Stimulated activated CD4-positive, alpha-beta T cell treated with anti-CD3 and anti-CD28 coated beads, Interleukin-4, amount 100 ng/mL, for 4 hours (primary cell): Measurements from ENCODE around the gene TPRN.
"Not testable (repeated sequence)": the region's sequence is repeated elsewhere in the genome, so short reads cannot be mapped to it uniquely, and the experiment has no call there.

Experiments
- DNase-seq, 2 experiments: peaks; one replicate each; pipeline ENCODE4 v3.0.0-alpha.2; 2020

Gene TPRN, protein sequence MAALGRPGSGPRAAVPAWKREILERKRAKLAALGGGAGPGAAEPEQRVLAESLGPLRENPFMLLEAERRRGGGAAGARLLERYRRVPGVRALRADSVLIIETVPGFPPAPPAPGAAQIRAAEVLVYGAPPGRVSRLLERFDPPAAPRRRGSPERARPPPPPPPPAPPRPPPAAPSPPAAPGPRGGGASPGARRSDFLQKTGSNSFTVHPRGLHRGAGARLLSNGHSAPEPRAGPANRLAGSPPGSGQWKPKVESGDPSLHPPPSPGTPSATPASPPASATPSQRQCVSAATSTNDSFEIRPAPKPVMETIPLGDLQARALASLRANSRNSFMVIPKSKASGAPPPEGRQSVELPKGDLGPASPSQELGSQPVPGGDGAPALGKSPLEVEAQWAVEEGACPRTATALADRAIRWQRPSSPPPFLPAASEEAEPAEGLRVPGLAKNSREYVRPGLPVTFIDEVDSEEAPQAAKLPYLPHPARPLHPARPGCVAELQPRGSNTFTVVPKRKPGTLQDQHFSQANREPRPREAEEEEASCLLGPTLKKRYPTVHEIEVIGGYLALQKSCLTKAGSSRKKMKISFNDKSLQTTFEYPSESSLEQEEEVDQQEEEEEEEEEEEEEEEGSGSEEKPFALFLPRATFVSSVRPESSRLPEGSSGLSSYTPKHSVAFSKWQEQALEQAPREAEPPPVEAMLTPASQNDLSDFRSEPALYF

DNA sequence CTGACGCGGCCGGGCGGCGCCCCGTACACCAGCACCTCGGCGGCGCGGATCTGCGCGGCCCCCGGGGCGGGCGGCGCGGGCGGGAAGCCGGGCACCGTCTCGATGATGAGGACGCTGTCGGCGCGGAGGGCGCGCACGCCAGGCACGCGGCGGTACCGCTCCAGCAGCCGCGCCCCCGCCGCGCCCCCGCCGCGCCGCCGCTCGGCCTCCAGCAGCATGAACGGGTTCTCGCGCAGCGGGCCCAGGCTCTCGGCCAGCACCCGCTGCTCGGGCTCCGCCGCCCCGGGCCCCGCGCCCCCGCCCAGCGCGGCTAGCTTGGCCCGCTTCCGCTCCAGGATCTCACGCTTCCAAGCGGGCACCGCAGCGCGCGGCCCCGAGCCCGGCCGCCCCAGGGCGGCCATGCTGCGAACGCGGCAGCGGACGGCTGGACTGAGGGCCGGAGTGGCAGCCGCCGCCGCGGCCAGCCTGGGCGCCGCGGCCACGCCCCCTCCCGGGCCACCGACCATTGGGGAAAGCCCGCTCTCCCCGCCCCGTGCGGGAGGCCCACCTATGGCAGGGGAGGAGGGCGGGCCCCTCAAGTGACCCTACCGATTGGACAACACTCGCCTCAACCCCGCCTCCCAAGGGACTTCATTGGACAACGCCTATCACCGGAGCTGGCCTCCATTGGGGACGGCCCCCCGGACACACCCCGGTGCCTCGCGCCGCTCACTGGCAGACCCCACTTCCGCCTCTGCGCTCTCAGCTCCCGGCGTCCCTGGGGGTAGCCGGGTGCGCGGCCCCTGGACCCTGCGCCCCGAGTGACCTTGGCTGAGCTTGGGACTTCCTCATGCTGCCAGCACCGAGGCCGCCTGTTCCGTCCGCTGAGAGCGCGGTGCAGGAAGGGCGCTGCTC lies at the start of gene TPRN:
TPRN (minus strand) TSS at position 431 of the 894 bp plus-strand sequence; CDS start at position 401, 30 bp downstream.
- peak; percentile 96 to 99 for DNase-seq

GRCh38 chr9:137247916-137248175 lies 47.3 kb upstream of the TPRN start:
- no peak for DNase-seq

DNA sequence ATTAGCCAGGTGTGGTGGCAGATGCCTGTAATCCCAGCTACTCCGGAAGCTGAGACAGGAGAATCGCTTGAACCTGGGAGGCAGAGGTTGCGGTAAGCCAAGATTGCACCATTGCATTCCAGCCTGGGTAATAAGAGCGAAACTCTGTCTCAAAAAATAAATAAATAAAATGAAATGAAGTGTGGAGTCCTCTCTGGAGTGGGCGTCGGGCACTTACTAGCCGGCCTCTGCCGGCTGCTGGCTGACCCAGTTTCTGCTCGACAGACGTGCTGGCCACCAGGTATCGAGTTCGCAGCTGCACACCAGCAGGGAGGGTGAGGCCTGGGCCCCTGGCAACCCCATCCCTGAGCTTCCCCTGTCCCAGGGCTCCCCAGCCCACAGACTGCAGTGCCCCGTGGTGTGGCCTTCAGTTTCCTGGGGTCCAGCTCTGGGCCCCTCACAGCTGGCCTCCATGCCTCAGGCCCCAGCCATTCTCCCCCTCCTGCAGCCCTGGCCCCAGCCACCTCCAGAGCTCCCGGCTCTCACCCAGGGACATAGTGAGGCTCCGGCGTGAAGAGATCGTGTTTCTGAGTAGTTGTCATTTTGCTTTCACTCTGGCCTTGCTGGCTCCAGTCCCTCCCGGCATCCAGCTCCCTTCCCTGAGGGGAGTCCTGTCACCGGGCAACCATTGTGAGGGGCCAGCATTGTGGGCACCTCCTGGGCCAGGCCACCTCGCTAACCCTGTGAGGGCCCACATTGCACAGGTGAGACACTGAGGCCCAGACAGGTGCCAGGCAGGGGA lies 46.8 kb upstream of the TPRN start:
- DNase-seq = no peak

DNA sequence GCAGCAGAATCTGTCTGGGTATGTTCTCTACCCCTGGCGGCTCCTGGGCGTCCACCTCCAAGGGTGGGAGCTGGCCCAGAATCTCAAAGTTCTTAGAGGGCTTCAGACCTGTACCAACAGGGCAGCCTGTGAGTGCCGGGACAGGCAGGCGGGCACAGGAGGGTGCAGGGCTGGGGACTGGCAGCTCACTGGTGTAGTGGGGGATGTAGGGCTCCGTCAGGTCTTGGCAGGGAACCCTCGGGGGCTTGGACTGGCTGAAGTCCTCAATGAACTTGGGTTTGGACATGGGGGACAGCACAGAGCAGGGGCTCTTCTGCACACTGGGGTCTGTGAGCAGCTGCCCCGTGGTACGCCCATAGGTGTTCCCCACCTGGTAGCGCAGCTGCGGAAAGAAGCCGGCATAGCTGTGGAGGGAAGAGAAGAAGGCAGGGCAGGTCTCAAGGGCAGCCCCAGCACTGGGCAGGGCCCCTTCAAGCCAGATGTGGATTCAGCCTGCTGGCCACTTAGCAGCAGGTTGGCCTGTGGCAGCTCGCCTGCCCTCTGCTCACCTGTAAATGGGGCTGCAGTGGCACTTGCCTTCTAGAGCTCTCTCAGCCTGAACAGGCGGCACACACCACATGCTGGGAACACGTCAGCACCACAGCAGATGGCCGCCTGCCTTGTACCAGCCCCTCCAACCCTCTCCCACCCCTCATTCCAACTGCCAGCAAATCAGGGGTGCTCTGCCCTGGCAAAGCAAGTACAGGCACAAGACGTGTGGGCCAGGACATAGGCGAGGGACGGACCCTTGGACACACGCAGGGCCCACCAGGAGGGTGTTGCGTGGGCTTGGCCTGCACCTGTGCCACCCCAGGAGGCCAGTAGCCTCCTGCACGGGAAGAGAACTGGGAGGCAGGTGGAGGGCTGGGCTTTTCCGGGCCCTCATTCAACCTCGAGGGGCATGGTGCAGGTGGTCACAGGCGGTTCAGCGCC lies 45.2 kb upstream of the TPRN start:
- no peak for DNase-seq

- no peak for DNase-seq
These were observed 44.2 kb upstream of the TPRN start for GRCh38 chr9:137244486-137245449.

DNA sequence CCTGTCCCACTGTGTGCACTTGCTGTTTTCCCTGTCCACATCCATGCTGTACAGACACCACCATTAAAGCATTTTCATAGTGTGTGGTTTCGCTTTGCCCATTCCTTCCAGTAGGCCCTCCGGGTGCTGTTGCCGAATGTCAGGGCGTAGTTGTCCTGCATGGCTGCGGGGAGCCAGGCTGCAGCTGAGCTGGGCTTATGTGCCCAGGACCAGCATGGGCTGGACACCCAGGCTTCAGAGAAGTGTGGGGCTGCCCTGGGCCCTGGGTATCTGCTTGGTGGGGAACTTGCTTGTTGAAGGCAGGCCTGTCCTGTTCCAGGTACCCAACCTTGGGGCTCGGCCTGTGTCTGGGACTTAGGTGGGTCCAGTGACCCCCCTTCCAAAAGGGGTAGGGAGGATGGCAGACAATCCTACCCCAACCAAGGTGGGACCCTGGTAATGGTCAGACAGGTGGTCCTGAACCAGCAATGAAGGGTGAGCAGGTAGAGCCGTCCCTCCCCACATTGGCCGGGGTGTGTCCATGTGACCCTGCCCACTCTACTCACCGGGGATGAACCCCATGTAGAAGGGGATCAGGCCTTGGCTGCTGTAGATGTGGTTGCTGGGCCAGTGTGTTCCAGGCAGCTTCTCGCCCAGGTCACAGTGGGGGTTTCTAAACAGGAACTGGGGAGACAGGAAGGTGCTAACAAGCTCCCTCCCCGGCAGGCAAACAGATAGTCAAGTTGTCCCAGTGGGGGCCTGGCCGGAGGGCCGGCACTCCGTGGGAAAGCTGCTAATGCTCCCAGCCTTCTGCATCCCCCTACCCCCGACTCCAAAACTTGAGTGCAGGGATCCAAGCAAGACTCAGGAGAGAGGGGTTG lies 43.3 kb upstream of the TPRN start:
- no peak for DNase-seq

GRCh38 chr9:137243266-137243625 lies 42.7 kb upstream of the TPRN start:
- DNase-seq = not testable (repeated sequence)

GRCh38 chr9:137242269-137243203 lies 42.0 kb upstream of the TPRN start:
- no peak for DNase-seq

DNA sequence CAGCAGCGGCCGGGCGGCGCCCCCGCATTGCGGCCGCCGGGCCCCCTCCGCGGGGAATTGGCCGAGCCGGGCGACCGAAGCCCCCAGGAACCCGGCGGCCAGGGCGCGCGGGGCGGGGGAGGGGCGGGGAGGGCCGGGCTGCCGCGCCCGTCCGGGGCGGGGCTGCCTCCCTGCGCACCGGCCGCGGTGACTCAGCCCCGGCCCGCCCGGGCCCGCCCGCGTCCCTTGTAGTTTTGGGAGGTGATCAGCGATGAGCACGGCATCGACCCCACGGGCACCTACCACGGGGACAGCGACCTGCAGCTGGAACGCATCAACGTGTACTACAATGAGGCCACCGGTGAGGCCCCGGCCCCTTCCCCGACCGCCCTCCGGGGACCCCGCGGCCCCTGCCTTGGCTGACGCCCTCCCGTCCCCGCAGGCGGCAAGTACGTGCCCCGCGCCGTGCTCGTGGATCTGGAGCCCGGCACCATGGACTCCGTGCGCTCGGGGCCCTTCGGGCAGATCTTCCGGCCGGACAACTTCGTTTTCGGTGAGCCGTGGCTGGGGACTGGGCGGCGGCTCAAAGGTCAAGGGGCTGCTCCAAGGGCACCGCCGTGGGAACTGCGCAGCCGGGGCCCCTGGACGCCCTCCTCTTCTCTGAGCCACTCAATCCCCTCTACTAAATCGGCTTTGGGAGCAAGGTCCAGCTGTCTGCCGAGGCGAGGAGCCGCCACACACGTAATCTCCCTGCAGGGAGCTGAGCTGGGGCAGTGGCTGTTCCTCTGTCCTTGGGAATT lies 41.1 kb upstream of the TPRN start:
- DNase-seq = peak; percentile 73 to 77

GRCh38 chr9:137240841-137241489 lies 40.4 kb upstream of the TPRN start, which contains the start of gene TUBB4B:
Gene TUBB4B, plus strand, starts transcription at chr9:137241287. Its CDS starts 74 bp downstream, at chr9:137241361.
- peak; percentile 92 to 99 for DNase-seq

DNA sequence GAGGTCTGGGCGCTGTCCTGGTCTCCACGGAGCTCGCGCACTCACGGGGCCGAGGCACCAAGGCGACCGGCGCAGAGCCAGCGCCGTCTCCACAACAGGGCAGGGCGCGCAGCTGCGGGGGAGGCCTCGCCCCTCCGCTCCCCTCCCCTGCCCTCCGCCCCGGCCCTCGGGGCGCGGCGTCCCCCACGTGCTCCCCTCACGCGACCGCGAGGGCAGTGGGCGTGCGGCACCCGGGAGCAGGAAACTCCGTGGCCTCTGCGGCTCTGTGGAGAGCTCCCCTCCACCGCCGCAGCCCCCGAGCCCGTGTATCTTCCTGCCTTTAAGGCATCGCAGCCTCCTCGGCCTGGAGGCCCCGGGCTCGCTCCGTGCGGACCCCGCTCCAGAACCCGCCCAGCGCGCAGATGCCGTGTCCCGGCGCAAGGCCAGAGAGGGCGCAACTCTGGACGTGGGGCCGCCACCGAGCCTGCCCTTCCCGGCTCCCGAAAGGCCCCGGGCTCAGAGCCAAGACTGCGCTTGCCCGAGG lies 39.8 kb upstream of the TPRN start:
- peak; percentile 69 to 80 for DNase-seq

DNA sequence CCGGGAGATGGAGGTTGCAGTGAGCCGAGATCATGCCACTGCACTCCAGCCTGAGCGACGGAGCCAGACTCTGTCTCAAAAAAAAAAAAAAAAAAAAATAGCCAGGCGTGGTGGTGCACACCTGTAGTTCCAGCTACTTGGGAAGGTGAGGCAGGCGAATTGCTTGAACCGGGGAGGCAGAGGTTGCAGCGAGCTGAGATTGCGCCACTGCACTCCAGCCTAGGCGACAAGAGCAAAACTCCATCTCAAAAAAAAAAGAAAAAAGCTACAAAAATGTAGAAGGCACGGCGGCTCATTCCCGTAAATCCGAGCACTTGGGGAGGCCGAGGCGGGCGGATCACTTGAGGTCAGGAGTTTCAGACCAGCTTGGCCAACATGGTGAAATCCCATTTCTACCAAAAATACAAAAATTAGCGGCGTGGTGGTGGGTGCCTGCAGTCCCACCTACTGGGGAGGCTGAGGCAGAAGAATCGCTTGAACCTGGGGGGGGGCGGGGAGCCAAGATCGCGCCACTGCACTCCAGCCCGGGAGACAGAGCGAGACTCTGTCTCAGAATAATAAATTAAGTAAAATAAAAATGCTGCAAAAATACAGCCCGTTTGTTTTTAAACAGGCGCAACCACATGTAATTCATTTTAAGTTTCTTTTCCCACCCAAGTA lies 39.1 kb upstream of the TPRN start:
- not testable (repeated sequence) for DNase-seq

DNA sequence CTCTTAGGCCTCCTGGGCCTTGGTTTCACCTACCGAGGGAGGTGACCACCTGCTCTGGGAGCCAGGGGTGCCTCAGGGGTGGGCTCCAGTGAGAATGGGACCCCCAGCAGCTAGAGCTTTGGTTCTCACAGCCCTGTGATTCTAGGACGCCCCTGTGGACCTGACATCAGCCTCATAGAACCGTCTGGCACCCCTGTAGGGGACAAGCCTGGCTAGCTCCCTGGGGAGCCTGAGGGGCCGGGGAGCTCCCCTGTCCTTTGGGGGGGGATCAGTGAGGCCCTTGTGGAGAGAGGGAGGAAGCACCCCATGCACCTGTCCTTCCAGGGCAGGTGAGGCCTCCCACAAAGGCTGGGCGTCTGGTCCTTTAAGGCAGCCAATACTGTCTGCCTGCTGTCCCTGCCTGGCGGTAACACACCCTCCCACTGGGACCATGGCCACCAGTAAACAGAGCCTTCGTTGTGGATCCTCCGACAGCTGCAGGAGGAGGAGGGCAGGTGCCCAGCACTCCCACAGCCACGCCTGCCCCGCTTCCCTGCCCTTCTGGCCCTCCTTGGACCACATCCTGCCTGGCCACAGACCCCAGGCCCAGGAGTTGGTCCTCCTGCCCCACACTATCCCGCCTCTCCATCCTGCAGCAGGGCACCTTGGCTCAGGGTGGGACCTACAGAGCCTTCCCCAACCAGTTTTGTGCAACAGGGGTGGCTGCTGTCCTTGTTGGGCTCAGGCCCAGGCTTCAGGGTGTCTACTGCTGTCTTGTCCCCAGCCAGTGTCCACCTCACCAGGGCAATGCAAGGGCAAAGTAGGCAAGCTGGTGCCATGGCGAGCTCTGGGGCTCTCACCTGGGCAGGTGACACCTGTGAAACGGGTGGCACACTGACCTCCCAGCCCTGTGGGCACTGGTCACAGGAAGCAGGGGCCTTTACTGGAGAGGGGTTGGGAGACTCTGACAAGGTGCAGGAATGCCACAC lies 37.5 kb upstream of the TPRN start:
- DNase-seq = no peak

DNA sequence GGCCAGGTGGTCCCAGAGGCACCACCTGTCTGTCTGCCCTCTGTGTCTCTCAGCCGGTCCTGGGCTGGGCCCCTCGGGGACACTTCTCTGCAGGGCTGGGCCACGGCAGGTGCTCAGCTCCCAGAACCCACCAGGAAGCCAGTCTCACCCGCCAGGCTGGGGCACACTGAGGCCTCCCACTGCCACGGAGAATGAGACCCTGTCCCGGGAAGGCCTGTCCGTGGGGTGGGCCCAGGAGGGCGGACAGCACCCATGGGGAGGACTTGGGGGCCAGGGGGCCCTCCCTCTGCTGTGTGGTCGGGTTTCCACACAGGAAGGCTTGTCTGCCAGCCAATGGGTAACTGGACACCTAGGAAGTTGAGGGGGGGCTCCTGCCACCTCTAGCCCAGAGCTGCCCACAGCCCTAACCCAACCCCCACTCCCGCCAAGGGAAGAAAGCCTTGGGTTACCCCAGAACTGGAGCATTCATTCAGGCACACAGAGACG lies 36.4 kb upstream of the TPRN start:
- no peak for DNase-seq
